ENCODE results near the gene GRID1. TPM values are rescaled to one million over a fixed set of nuclear protein-coding genes. Genes with fewer than 3 reads are reported as not detected.

GRID1 gene
- total RNA-seq, 1 donor from 2014 or later, result not detected

DNA sequence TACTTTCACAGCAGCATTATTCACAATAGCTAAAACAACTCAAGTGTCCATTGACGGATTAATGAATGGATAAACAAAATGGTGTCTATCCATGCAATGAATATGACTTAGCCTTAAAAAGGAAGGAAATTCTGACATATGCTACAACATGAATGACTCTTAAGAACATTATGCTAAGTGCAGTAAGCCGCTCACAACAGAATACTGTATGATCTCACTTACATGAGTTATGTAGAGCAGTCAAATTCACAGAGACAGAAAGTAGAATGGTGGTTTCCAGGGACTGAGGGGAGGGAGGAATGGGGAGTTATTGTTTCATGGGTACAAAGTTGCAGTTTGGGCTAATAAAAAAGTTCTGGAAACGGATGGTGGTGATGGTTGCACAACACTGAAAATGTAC lies 282.0 kb downstream of the GRID1 start:
- intact Hi-C loops (cut with micrococcal nuclease), result no loop called here
- Mint-ChIP-seq H3K36me3 (ENCODE audit: low read depth) (no peaks in the 10 kb centered on the region), H3K4me3 (no peak overlapping the region), H3K27ac (no peak overlapping the region), H3K4me1 (no peaks in the 10 kb centered on the region), H3K27me3 (peaks cover 28% of the 10 kb centered on the region), H3K9me3 (no peaks in the 10 kb centered on the region)
- DNase-seq (no peak), ATAC-seq (ENCODE audit: low read depth) (no peak)
- ChIA-PET CTCF (no interaction called here), POLR2A (no interaction called here)
- TF ChIP-seq, protein P1, sequence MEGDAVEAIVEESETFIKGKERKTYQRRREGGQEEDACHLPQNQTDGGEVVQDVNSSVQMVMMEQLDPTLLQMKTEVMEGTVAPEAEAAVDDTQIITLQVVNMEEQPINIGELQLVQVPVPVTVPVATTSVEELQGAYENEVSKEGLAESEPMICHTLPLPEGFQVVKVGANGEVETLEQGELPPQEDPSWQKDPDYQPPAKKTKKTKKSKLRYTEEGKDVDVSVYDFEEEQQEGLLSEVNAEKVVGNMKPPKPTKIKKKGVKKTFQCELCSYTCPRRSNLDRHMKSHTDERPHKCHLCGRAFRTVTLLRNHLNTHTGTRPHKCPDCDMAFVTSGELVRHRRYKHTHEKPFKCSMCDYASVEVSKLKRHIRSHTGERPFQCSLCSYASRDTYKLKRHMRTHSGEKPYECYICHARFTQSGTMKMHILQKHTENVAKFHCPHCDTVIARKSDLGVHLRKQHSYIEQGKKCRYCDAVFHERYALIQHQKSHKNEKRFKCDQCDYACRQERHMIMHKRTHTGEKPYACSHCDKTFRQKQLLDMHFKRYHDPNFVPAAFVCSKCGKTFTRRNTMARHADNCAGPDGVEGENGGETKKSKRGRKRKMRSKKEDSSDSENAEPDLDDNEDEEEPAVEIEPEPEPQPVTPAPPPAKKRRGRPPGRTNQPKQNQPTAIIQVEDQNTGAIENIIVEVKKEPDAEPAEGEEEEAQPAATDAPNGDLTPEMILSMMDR (IDR thresholded peaks at IDR 0.05), result no peak

DNA sequence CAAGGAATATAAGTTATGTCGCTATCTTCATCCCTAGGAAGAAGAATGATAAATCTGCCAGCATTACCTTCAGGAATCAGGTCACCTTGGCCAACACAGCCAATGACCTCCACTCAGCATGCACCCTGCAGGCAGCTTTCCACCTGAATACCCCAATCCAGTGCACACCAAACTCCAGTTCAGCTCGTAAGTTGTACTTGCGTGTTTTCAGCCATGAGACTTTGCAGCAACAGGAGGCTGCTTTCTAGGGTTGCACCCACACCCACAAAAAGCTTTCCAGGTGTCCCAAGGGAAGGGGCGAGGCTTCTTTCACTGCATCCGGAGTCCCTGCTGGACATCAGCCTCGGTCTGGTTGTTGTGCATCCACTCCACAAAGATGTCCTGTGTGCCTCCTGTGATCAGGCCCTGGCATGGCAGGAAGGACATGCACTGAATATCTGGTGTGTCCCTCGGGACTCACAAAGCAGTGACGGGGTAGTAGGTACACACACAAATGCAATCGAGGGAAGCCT lies 282.9 kb downstream of the GRID1 start:
- Mint-ChIP-seq H3K27me3 (peaks cover 21% of the 10 kb centered on the region), H3K27ac (no peak overlapping the region), H3K4me3 (no peak overlapping the region), H3K9me3 (no peaks in the 10 kb centered on the region), H3K4me1 (no peaks in the 10 kb centered on the region), H3K36me3 (ENCODE audit: low read depth) (no peaks in the 10 kb centered on the region)
- intact Hi-C loops (cut with micrococcal nuclease), result no loop called here
- TF ChIP-seq, protein P1 (IDR thresholded peaks at IDR 0.05), result no peak
- DNase-seq (no peak), ATAC-seq (ENCODE audit: low read depth) (no peak)
- ChIA-PET POLR2A (no interaction called here), CTCF (no interaction called here)

DNA sequence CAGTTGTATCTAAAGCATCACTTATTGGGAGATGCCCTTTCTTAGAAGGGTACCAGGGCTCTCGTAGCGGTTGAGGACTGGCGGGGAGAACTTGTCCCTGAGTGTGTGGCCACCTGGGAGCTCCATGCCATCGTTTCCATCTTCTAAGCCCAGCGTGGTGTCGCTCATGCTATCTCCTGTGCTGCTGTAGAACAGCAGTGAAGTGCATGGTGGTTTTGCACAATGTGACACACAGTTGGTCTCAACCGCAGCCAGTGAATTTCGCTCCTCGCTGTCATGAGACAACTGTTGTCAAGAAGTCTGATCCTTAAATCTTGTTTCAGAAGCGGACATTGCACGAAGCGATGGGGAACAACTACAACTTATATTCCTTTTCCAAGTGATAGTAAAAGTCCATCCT lies 283.4 kb downstream of the GRID1 start:
- H3K27ac Mint-ChIP-seq, result no peak overlapping the region
- ATAC-seq (ENCODE audit: low read depth) (no peak), DNase-seq (no peak)
- POLR2A ChIA-PET, result no interaction called here
- CTCF ChIA-PET, result no interaction called here
- H3K27me3 Mint-ChIP-seq, result peaks cover 21% of the 10 kb centered on the region
- H3K9me3 Mint-ChIP-seq, result no peaks in the 10 kb centered on the region
- intact Hi-C loops (cut with micrococcal nuclease), result no loop called here
- no peaks in the 10 kb centered on the region for H3K36me3 Mint-ChIP-seq (ENCODE audit: low read depth)
- TF ChIP-seq, protein P1 (IDR thresholded peaks at IDR 0.05), result no peak
- no peaks in the 10 kb centered on the region for H3K4me1 Mint-ChIP-seq
- H3K4me3 Mint-ChIP-seq, result no peak overlapping the region

DNA sequence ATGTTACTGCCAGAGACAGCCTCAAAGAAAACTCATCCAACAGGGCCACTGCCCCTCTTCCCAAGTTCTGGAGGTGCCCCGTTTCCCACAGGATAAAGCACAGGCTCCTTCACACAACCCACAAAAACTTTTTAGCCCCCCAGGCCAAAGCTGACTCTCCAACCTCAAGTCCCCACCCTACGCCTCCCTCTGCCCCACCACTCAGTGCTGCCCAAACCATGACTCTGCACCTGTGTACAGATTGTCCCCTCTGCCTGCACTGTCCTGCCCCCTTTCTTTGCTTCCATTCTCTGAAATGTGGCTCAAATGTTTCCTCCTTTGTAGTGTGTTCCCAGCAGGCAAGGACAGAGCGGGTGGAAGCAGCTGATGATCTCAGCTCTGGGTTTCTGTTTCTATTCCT lies 284.0 kb downstream of the GRID1 start:
- DNase-seq, result no peak
- Mint-ChIP-seq H3K9me3 (no peaks in the 10 kb centered on the region), H3K27ac (no peak overlapping the region), H3K36me3 (ENCODE audit: low read depth) (no peaks in the 10 kb centered on the region), H3K4me1 (no peaks in the 10 kb centered on the region), H3K27me3 (peaks cover 21% of the 10 kb centered on the region), H3K4me3 (no peak overlapping the region)
- CTCF ChIA-PET, result no interaction called here
- intact Hi-C loops (cut with micrococcal nuclease), result no loop called here
- POLR2A ChIA-PET, result no interaction called here
- TF ChIP-seq, protein P1 (IDR thresholded peaks at IDR 0.05), result no peak
- ATAC-seq (ENCODE audit: low read depth), result no peak

DNA sequence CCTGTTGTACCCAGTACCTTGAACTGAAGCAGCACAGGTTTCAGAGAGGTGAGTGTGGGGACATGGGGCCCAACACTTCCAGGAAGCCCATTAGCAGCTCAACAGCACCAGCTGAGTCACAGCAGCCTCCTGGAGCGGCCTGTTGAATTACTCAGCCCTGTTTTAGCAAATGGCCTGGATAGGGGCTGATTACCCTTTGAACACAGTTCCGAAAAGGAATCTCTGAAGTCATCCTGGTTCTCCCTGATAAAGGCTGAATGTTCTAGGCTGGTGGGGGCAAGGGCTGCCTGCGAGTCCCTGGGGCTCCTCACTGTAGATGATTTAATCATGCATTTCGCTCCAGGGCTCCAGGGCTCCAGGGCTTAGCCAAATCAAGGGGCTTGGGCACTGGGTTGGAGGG lies 287.5 kb downstream of the GRID1 start:
- intact Hi-C loops (cut with micrococcal nuclease), result no loop called here
- DNase-seq (no peak), ATAC-seq (ENCODE audit: low read depth) (no peak)
- H3K27ac Mint-ChIP-seq, result no peak overlapping the region
- TF ChIP-seq, protein P1 (IDR thresholded peaks at IDR 0.05), result no peak
- H3K27me3 Mint-ChIP-seq, result peaks cover 12% of the 10 kb centered on the region
- H3K9me3 Mint-ChIP-seq, result no peaks in the 10 kb centered on the region
- H3K4me3 Mint-ChIP-seq, result no peak overlapping the region
- H3K36me3 Mint-ChIP-seq (ENCODE audit: low read depth), result no peaks in the 10 kb centered on the region
- H3K4me1 Mint-ChIP-seq, result no peaks in the 10 kb centered on the region
- CTCF ChIA-PET, result no interaction called here
- POLR2A ChIA-PET, result no interaction called here

All from activated B cell treated with CpG ODN at 0.5 μM for 24 hours (primary cell).